Neutrophil (primary cell): ENCODE results near the gene GXYLT2.
A peak's percentile ranks its signal among the peaks of the same experiment; 100 is the strongest.

Source experiments
- H3K27ac ChIP-seq: fragments of 200-600 bp; sonication (generic); 2 replicates; pipeline ENCODE4 v1.5.1; 2016; ENCODE audit warnings: mild to moderate bottlenecking, moderate library complexity
- H3K27me3 ChIP-seq: fragments of 200-600 bp; sonication (generic); 2 replicates; pipeline ENCODE4 v1.6.0; 2016; ENCODE audit warnings: mild to moderate bottlenecking
- H3K36me3 ChIP-seq: fragments of 200-600 bp; sonication (generic); 2 replicates; pipeline ENCODE4 v1.5.1; 2017
- H3K4me1 ChIP-seq, 2 experiments: fragments of 200-600 bp in 1 of 2; sonication (generic) in 1 of 2; 1 replicate in 1 of 2; 2 replicates in 1 of 2; pipeline versions ENCODE4 v1.5.1 to v1.6.1; 2013 to 2016; ENCODE audit warnings: low read depth in 1 of 2, low read length in 1 of 2, mild to moderate bottlenecking in 1 of 2, moderate library complexity in 1 of 2; ENCODE audit not compliant: control insufficient read depth in 1 of 2, insufficient read depth in 1 of 2
- H3K4me3 ChIP-seq, 2 experiments: fragments of 200-600 bp in 1 of 2; sonication (generic) in 1 of 2; 1 replicate in 1 of 2; 2 replicates in 1 of 2; pipeline ENCODE4 v1.5.1; 2013 to 2016; ENCODE audit warnings: low read depth in 1 of 2, low read length in 1 of 2, mild to moderate bottlenecking in 1 of 2, moderate library complexity in 1 of 2
- H3K9me3 ChIP-seq: fragments of 200-600 bp; sonication (generic); 2 replicates; pipeline ENCODE4 v1.5.1; 2016
- CTCF ChIP-seq: fragments of 200-600 bp; sonication (generic); IDR thresholded peaks from 2 replicates; pipeline ENCODE4 v1.5.1; 2016; ENCODE audit warnings: antibody characterized with exemption

Gene GXYLT2

GRCh38 chr3:72862314-72863090 is 25.3 kb upstream of the GXYLT2 start:
- TF ChIP-seq CTCF = no peak
- no peaks in the 10 kb centered on the region for H3K4me1 ChIP-seq
- H3K27me3 ChIP-seq = no peaks in the 10 kb centered on the region
- no peaks in the 10 kb centered on the region for H3K9me3 ChIP-seq
- no peak overlapping the region for H3K27ac ChIP-seq
- no peak overlapping the region for H3K4me3 ChIP-seq
- H3K36me3 ChIP-seq = no peaks in the 10 kb centered on the region

GRCh38 chr3:72872183-72872582 is 15.7 kb upstream of the GXYLT2 start:
- H3K27ac ChIP-seq = no peak overlapping the region

GRCh38 chr3:72887343-72887704 is 522 bp upstream of the GXYLT2 start:
- peaks cover 16 to 23% of the 10 kb centered on the region in 2 experiments for H3K4me1 ChIP-seq
- H3K27me3 ChIP-seq = peaks cover 23% of the 10 kb centered on the region
- no peak for TF ChIP-seq CTCF
- H3K4me3 ChIP-seq = peak overlapping the region; percentile 36 to 43
- H3K27ac ChIP-seq = no peak overlapping the region
- no peaks in the 10 kb centered on the region for H3K9me3 ChIP-seq
- no peaks in the 10 kb centered on the region for H3K36me3 ChIP-seq

More at GRCh38 chr3:72872183-72872582, 15.7 kb upstream of the GXYLT2 start:
- Histone ChIP-seq H3K4me1 (no peaks in the 10 kb centered on the region), H3K4me3 (no peak overlapping the region), H3K36me3 (no peaks in the 10 kb centered on the region), H3K27me3 (no peaks in the 10 kb centered on the region), H3K9me3 (no peaks in the 10 kb centered on the region)
- no peak for TF ChIP-seq CTCF

GRCh38 chr3:72888546-72889309 is 882 bp downstream of the GXYLT2 start:
- no peak for TF ChIP-seq CTCF
- no peak overlapping the region for H3K27ac ChIP-seq
- H3K9me3 ChIP-seq = no peaks in the 10 kb centered on the region
- H3K36me3 ChIP-seq = no peaks in the 10 kb centered on the region
- peaks cover 21 to 31% of the 10 kb centered on the region in 2 experiments for H3K4me1 ChIP-seq
- peak overlapping the region; percentile 28 to 43 for H3K4me3 ChIP-seq
- H3K27me3 ChIP-seq = peaks cover 23% of the 10 kb centered on the region

GRCh38 chr3:72889310-72890165 is 1.7 kb downstream of the GXYLT2 start:
- Histone ChIP-seq H3K36me3 (no peaks in the 10 kb centered on the region), H3K9me3 (no peaks in the 10 kb centered on the region), H3K27me3 (peaks cover 23% of the 10 kb centered on the region), H3K27ac (no peak overlapping the region), H3K4me1 (peaks cover 25 to 37% of the 10 kb centered on the region in 2 experiments), H3K4me3 (no peak overlapping the region)
- TF ChIP-seq CTCF = no peak
